Measurements from ENCODE around the gene PRPSAP2.
"Not testable (repeated sequence)": the region's sequence is repeated elsewhere in the genome, so short reads cannot be mapped to it uniquely, and the experiment has no call there.

The PRPSAP2 gene

GRCh38 chr17:18953231-18953728 lies 95.3 kb downstream of the PRPSAP2 start:
- TF ChIP-seq, protein P1, sequence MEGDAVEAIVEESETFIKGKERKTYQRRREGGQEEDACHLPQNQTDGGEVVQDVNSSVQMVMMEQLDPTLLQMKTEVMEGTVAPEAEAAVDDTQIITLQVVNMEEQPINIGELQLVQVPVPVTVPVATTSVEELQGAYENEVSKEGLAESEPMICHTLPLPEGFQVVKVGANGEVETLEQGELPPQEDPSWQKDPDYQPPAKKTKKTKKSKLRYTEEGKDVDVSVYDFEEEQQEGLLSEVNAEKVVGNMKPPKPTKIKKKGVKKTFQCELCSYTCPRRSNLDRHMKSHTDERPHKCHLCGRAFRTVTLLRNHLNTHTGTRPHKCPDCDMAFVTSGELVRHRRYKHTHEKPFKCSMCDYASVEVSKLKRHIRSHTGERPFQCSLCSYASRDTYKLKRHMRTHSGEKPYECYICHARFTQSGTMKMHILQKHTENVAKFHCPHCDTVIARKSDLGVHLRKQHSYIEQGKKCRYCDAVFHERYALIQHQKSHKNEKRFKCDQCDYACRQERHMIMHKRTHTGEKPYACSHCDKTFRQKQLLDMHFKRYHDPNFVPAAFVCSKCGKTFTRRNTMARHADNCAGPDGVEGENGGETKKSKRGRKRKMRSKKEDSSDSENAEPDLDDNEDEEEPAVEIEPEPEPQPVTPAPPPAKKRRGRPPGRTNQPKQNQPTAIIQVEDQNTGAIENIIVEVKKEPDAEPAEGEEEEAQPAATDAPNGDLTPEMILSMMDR (IDR thresholded peaks at IDR 0.05; ENCODE audit: control extremely low read depth, extremely low read depth, low read depth, missing control alignments), result no peak
- ChIA-PET POLR2A (no interaction called here), CTCF (no interaction called here)
- no peak for DNase-seq (ENCODE audit: extremely low spot score)

GRCh38 chr17:18954321-18954720 lies 96.4 kb downstream of the PRPSAP2 start:
- ChIA-PET POLR2A (no interaction called here), CTCF (interaction anchor here (1.4 to 1.7 kb wide), 2 partner anchors 8 to 50 kb away, joined by 4 to 5 read pairs; partner anchors contain the start of gene FAM83G)
- DNase-seq (ENCODE audit: extremely low spot score), result no peak
- TF ChIP-seq, protein P1 (IDR thresholded peaks at IDR 0.05; ENCODE audit: control extremely low read depth, extremely low read depth, low read depth, missing control alignments), result no peak

DNA sequence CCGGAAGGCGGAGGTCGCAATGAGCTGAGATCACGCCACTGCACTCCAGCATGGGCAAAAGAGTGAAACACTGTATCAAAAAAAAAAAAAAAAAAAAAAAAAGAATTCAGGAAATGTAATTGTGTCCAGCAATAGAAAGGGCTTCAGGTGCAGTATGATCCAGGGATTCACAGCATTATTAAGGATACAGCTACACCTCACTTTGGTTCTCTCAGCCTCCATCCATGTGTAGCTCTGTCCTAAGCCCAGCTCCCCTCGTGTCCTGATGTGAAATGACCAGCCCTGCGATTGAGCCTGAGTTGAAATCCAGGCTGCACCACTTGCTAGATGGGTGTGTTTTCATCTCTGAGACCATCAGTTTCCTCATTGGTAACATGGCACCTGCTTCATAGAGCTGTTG lies 97.1 kb downstream of the PRPSAP2 start:
- TF ChIP-seq, protein P1 (IDR thresholded peaks at IDR 0.05; ENCODE audit: control extremely low read depth, extremely low read depth, low read depth, missing control alignments), result no peak
- CTCF ChIA-PET, result interaction anchor here (1.4 to 1.7 kb wide), 2 partner anchors 8 to 50 kb away, joined by 4 to 5 read pairs; partner anchors contain the start of gene FAM83G
- POLR2A ChIA-PET, result interaction anchor here (1.0 kb wide), 1 partner anchor 21 kb away, joined by 6 read pairs; no protein-coding TSS in a partner anchor
- DNase-seq (ENCODE audit: extremely low spot score), result no peak

DNA sequence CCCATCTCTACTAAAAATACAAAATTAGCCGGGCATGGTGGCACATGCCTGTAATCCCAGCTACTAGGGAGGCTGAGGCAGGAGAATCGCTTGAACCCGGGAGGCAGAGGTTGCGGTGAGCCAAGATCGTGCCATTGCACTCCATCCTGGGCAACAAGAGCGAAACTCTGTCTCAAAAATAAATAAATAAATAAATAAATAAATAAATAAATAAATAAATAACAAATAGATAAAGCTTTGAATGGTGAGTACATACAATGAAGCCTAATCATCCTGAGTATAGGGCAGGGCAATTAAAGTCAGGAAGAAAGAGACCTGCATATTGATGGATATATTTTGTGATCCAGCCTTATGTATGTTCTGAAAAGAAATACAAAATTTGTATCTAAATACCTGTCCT lies 98.1 kb downstream of the PRPSAP2 start:
- DNase-seq (ENCODE audit: extremely low spot score); POLR2A ChIA-PET: not testable (repeated sequence)
- CTCF ChIA-PET, result interaction anchor here (1.7 kb wide), 1 partner anchor 49 kb away, joined by 5 read pairs; the partner anchor contains the start of gene FAM83G

DNA sequence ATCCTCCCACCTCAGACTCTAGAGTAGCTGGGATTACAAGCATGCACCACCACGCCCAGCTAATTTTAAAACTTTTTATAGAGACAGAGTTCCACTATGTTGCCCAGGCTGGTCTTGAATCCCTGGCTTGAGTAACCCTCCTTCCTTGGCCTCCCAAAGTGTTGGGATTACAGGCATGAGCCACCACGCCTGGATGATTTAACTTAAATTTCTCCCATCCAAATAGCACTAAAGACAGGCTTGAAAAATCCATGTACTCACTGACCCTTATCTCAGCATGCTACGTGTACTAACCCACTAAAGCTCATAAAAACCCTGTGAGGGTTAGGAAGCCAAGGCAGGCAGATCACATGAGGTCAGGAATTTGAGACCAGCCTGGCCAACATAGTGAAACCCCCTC lies 98.7 kb downstream of the PRPSAP2 start:
- no peak for DNase-seq (ENCODE audit: extremely low spot score)
- ChIA-PET POLR2A (no interaction called here), CTCF (no interaction called here)
- TF ChIP-seq, protein P1 (IDR thresholded peaks at IDR 0.05; ENCODE audit: control extremely low read depth, extremely low read depth, low read depth, missing control alignments), result no peak

DNA sequence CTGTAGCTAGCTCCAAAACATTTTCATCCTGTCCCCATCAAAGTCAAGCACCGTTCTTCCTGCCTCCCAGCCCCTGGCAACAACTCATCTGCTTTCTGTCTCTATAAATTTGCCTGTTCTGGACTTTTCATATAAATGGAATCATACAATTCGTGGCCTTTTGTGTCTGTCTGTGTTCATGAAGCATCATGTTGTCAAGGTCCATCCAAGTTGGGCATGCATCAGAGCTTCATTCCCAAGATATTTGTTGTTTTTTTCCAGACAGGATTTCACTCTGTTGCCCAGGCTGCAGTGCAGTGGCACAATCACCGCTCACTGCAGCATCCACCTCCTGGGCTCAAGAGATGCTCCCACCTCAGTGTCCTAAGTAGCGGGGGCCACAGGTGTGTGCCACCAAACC lies 99.9 kb downstream of the PRPSAP2 start:
- ChIA-PET CTCF (no interaction called here), POLR2A (no interaction called here)
- TF ChIP-seq, protein P1 (IDR thresholded peaks at IDR 0.05; ENCODE audit: control extremely low read depth, extremely low read depth, low read depth, missing control alignments), result no peak

GRCh38 chr17:18958611-18959010 lies 100.7 kb downstream of the PRPSAP2 start:
- CTCF ChIA-PET, result interaction anchor here (0.9 to 3.4 kb wide), 3 partner anchors 11 to 332 kb away, joined by 3 to 26 read pairs (median 3); no protein-coding TSS in a partner anchor
- no peak for DNase-seq (ENCODE audit: extremely low spot score)
- POLR2A ChIA-PET, result interaction anchor here (0.6 kb wide), 1 partner anchor 10 kb away, joined by 3 read pairs; no protein-coding TSS in a partner anchor
- TF ChIP-seq, protein P1 (IDR thresholded peaks at IDR 0.05; ENCODE audit: control extremely low read depth, extremely low read depth, low read depth, missing control alignments), result no peak

More for the DNA sequence above, 99.9 kb downstream of the PRPSAP2 start:
- no peak for DNase-seq (ENCODE audit: extremely low spot score)
